Type B pancreatic cell (in vitro differentiated cells): ENCODE results near the gene CD22. TPM values are rescaled to one million over a fixed set of nuclear protein-coding genes. Genes with fewer than 3 reads are reported as not detected.
"Not testable (repeated sequence)": the region's sequence is repeated elsewhere in the genome, so short reads cannot be mapped to it uniquely, and the experiment has no call there.

Experiments used
- DNase-seq: peaks from one replicate; pipeline ENCODE4 v3.0.0; 2021; ENCODE audit warnings: mixed read lengths; ENCODE audit not compliant: unreplicated experiment; ENCODE audit errors: extremely low spot score
- H3K27ac Mint-ChIP-seq: 2 replicates; pipeline ENCODE4 v1.8.0; 2021; ENCODE audit warnings: mild to moderate bottlenecking, mixed read lengths
- H3K27me3 Mint-ChIP-seq: 2 replicates; pipeline ENCODE4 v1.8.0; 2021; ENCODE audit warnings: mixed read lengths
- H3K36me3 Mint-ChIP-seq: 2 replicates; pipeline ENCODE4 v1.8.0; 2021; ENCODE audit warnings: mixed read lengths
- H3K4me1 Mint-ChIP-seq: one replicate; pipeline ENCODE4 v1.8.0; 2021; ENCODE audit warnings: mixed read lengths; ENCODE audit not compliant: unreplicated experiment
- H3K4me3 Mint-ChIP-seq: 2 replicates; pipeline ENCODE4 v1.8.0; 2021; ENCODE audit warnings: mild to moderate bottlenecking, mixed read lengths
- H3K9me3 Mint-ChIP-seq: 2 replicates; pipeline ENCODE4 v1.8.0; 2021; ENCODE audit warnings: mixed read lengths
- total RNA-seq: library from RNA; stranded (reverse); gene quantifications from 2 replicates; pipeline ENCODE4 v1.2.1, GENCODE V29; 2021; ENCODE audit warnings: low replicate concordance
- TF ChIP-seq, protein P1 (sequence below): fragments of 200-600 bp; sonication (generic); conservative IDR thresholded peaks from 2 replicates; pipeline ENCODE4 v1.5.0; 2021; ENCODE audit warnings: antibody characterized with exemption, mild to moderate bottlenecking

Gene CD22
- total RNA-seq, 1 donor from 2014 or later: 0.92 TPM

DNA sequence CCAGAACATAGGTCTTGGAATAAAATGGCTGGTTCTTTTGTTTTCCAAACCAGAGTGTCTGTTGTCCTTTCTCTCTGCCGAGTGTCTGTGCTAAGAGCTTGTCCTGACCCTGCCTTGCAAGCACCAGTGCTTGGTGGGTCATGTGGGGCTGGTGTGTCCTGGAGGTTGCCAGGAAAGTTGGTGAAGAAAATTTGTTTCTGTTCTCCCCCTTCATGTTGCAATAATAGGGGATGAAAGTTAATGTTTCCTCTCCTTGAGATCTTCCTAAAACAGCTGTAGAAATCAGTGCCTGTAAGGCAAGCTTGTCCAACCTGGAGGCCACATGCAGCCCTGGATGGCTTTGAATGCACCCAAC, 43.9 kb upstream of the CD22 start:
- no peaks in the 10 kb centered on the region for H3K9me3 Mint-ChIP-seq
- peaks cover 7% of the 10 kb centered on the region for H3K27me3 Mint-ChIP-seq
- TF ChIP-seq, protein P1, sequence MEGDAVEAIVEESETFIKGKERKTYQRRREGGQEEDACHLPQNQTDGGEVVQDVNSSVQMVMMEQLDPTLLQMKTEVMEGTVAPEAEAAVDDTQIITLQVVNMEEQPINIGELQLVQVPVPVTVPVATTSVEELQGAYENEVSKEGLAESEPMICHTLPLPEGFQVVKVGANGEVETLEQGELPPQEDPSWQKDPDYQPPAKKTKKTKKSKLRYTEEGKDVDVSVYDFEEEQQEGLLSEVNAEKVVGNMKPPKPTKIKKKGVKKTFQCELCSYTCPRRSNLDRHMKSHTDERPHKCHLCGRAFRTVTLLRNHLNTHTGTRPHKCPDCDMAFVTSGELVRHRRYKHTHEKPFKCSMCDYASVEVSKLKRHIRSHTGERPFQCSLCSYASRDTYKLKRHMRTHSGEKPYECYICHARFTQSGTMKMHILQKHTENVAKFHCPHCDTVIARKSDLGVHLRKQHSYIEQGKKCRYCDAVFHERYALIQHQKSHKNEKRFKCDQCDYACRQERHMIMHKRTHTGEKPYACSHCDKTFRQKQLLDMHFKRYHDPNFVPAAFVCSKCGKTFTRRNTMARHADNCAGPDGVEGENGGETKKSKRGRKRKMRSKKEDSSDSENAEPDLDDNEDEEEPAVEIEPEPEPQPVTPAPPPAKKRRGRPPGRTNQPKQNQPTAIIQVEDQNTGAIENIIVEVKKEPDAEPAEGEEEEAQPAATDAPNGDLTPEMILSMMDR: no peak
- H3K27ac Mint-ChIP-seq: no peak overlapping the region
- no peak overlapping the region for H3K4me3 Mint-ChIP-seq
- no peaks in the 10 kb centered on the region for H3K36me3 Mint-ChIP-seq
- DNase-seq: no peak
- H3K4me1 Mint-ChIP-seq: peaks cover 4% of the 10 kb centered on the region

DNA sequence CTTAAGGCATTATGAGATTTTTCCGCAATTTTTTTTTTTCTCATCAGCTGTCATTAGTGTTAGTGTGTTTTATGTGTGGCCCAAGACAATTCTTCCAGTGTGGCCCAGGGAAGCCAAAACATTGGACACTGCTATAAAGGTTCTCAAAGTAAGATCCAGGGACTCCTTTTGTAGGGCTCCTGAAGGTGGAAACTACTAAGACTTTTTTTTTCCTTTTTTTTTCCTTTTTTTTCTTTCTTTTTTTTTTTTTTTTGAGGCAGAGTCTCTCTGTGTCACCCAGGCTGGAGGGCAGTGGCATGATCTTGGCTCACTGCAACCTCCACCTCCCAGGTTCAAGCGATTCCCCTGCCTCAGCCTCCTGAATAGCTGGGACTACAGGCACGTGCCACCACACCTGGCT, 43.5 kb upstream of the CD22 start:
- H3K27ac Mint-ChIP-seq, H3K4me1 Mint-ChIP-seq, H3K27me3 Mint-ChIP-seq, DNase-seq, H3K9me3 Mint-ChIP-seq, H3K36me3 Mint-ChIP-seq, H3K4me3 Mint-ChIP-seq: not testable (repeated sequence)

DNA sequence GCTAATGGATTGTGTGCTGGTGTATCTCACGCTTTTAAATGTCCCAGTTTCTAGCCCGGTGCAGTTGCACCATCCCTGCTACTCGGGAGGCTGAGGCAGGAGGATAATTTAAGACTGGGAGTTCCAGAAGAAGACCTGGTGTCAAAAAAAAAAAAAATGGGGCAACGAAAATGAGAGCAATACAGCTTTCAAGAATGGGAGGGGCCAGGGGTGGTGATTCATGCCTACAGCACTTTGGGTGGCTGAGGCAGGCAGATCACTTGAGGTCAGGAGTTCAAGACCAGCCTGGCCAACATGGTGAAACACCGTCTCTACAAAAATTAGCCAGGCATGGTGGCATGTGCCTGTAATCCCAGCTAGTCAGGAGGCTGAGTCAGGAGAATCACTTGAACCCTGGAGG, 42.9 kb upstream of the CD22 start:
- H3K4me1 Mint-ChIP-seq, H3K27me3 Mint-ChIP-seq, H3K27ac Mint-ChIP-seq, H3K9me3 Mint-ChIP-seq, H3K36me3 Mint-ChIP-seq, H3K4me3 Mint-ChIP-seq, DNase-seq: not testable (repeated sequence)

DNA sequence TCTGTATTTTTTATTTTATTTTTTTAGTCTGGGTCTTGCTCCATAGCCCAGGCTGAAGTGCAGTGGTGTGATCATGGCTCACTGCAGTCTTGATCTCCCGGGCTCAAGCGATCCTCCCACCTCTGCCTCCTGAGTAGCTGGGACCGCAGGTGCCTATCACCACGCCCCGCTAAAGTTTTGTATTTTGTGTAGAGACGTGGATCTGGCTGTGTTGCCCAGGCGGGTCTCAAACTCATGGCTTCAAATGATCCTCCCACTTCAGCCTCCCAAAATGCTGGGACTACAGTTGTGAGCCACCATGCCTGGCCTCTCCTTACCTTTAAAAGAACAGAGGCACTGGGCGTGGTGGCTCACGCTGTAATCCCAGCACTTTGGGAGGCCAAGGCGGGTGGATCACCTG, 41.3 kb upstream of the CD22 start:
- Mint-ChIP-seq H3K9me3 (no peaks in the 10 kb centered on the region), H3K4me3 (no peak overlapping the region), H3K4me1 (no peaks in the 10 kb centered on the region), H3K36me3 (no peaks in the 10 kb centered on the region), H3K27me3 (peaks cover 13% of the 10 kb centered on the region), H3K27ac (no peak overlapping the region)
- TF ChIP-seq, protein P1: no peak
- no peak for DNase-seq

DNA sequence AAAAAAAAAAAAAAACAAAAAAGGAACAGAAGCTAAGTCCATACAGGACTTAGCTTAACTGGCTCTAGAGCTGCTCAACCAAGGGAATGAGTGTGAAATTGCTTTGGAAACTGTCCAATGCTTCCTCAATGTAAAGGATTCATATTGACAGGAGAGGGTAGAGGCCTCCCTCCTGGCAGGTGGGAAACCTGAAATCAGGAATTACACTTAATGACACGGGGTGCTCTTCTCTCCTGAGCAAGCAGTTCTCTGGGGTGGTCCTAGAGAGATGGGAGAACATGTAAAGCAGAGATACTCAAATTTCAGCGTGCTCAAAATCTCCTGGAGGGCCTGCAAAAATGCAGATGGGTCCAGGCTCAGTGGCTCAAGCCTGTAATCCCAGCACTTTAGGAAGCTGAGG, 40.7 kb upstream of the CD22 start:
- TF ChIP-seq, protein P1: no peak
- Mint-ChIP-seq H3K27ac (no peak overlapping the region), H3K9me3 (no peaks in the 10 kb centered on the region), H3K27me3 (peaks cover 8% of the 10 kb centered on the region), H3K4me1 (no peaks in the 10 kb centered on the region), H3K36me3 (no peaks in the 10 kb centered on the region), H3K4me3 (no peak overlapping the region)
- no peak for DNase-seq

DNA sequence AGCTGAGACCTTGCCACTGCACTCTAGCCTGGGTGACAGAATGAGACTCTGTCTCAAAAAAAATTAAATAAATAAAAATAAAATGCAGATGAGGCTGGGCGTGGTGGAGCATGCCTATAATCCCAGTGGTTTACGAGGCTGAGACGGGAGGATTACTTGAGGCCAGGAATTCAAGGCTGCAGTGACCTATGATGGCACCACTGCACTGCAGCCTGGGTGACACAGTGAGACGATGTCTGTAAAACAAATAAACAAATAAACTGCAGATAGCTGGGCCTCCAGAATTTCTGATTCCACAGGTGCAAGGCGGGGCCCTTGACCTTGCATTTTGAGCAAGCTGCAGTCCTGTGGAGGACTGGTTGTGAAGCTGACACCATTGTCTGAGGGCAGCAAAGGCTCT, 40.1 kb upstream of the CD22 start:
- no peak overlapping the region for H3K4me3 Mint-ChIP-seq
- no peaks in the 10 kb centered on the region for H3K4me1 Mint-ChIP-seq
- TF ChIP-seq, protein P1: no peak
- peaks cover 6% of the 10 kb centered on the region for H3K27me3 Mint-ChIP-seq
- H3K9me3 Mint-ChIP-seq: no peaks in the 10 kb centered on the region
- no peak for DNase-seq
- no peak overlapping the region for H3K27ac Mint-ChIP-seq
- H3K36me3 Mint-ChIP-seq: no peaks in the 10 kb centered on the region

DNA sequence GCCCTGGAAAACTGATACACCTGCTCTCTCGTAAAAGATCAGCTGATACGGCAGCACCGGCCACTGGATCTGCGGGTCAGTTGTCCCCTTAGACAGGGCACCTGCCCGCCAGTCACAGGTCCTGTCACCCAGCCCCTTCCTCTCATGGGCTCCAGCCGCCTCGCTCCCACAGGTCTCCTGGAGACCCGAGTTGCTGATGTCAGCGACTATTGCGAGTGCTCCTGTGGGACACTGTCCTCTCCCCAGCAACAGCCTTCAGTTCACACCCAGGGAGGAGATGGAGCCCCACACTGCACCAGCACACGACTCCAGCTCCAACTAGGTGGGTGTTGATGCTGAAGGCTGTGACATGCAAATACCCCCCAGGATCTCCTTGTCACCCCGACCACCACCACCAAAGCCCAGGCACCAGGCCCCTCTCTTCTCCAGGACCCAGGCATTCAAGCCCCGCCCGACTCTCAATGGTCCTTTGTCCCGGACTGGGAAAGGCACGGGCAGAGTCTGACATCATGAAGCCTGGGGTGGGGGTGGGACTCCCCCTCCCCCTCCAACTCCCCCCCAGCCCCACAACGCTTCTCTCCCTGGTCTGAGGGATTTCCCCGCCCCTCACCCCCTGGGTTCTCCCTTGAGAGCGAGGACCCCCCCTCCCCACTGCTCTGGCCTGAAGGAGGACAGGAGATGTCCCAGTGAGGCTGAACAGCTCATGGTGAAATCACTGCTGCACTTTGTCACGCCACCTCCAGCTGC, 38.4 kb upstream of the CD22 start:
- Mint-ChIP-seq H3K27ac (no peak overlapping the region), H3K4me1 (no peaks in the 10 kb centered on the region), H3K9me3 (no peaks in the 10 kb centered on the region), H3K4me3 (no peak overlapping the region), H3K36me3 (no peaks in the 10 kb centered on the region), H3K27me3 (peaks cover 10% of the 10 kb centered on the region)
- DNase-seq: no peak
- TF ChIP-seq, protein P1: no peak
